RWPE1 (cell line): Measurements from ENCODE around the gene TEX50.
"Not testable (repeated sequence)": the region's sequence is repeated elsewhere in the genome, so short reads cannot be mapped to it uniquely, and the experiment has no call there.

Source experiments
- CTCF ChIA-PET: fragments of 350-600 bp; sonication (Branson Sonifier 250); formaldehyde crosslinking; extraction: SDS; loops from one replicate; lab custom pipeline; 2021; lab: Yijun Ruan, JAX
- POLR2A ChIA-PET: fragments of 400-600 bp; formaldehyde crosslinking; extraction: SDS; loops from one replicate; lab custom pipeline; 2020; ENCODE audit warnings: antibody characterized with exemption; ENCODE audit not compliant: low non-redundant PET; lab: Yijun Ruan, JAX
- DNase-seq: peaks from one replicate; pipeline ENCODE4 v3.0.0; 2012; ENCODE audit warnings: low spot score
- H3K27ac ChIP-seq: fragments of 450-650 bp; 2 replicates; pipeline ENCODE4 v1.5.1; 2017
- CTCF ChIP-seq: fragments of 450-650 bp; conservative IDR thresholded peaks from 2 replicates; pipeline ENCODE4 v1.5.1; 2017; ENCODE audit warnings: low read depth, mild to moderate bottlenecking

Gene TEX50

DNA sequence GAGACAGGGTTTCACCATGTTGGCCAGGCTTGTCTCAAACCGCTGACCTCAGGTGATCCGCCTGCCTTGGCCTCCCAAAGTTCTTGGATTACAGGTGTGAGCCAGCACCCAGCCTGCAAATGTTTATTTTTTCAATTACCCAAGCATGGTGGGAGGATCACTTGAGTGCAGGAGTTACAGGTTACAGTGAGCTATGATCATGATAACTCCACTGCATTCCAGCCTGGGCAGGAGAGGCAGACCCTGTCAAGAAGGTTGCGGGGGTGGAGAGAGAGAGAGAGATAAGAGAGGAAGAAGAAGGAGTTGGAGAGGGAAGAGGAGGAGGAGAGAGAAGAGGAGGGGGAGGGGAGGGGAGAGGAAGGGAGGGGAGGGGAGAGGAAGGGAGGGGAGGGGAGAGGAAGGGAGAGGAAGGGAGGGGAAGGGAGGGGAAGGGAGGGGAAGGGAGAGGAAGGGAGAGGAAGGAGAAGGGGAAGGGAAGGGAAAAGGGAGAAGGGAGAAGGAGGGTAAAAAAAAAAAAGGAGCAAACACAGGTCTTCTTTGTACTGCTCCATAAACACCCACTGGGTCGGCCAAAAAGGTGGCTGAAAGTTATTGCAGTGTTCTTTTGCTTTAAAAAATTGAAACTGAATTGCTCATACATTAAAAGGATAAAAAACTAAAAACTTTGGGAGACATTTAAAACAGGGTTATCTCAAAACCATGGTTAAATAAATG lies 26.5 kb upstream of the TEX50 start:
- no peak for TF ChIP-seq CTCF
- CTCF ChIA-PET = no interaction called here
- H3K27ac ChIP-seq = no peak overlapping the region
- POLR2A ChIA-PET = no interaction called here
- no peak for DNase-seq

- DNase-seq, CTCF ChIA-PET, POLR2A ChIA-PET, H3K27ac ChIP-seq: not testable (repeated sequence)
Observed at GRCh38 chr1:173613086-173613485, 22.1 kb upstream of the TEX50 start.

GRCh38 chr1:173616859-173617258 lies 18.3 kb upstream of the TEX50 start:
- ChIA-PET POLR2A (no interaction called here), CTCF (no interaction called here)
- TF ChIP-seq CTCF = no peak
- no peak overlapping the region for H3K27ac ChIP-seq
- DNase-seq = no peak

DNA sequence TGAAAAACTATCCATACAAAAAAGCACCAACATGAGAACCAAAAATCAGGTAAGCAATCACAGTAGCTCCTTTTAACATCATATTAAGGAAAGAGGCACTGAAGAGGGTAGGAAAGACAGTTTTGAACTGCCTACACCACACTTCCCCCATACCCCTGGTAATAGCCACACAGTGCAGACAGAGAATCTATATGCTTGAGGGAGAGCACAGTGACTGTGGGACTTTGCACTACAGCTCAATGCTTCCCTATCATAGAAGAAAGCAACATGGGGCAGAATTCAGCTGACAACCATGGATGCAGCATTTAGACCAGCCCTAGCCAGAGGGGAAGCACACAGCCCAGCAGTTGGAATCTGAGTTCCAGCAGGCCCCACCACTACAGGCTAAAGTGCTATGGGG lies 7.9 kb upstream of the TEX50 start:
- TF ChIP-seq CTCF = no peak
- no peak overlapping the region for H3K27ac ChIP-seq
- DNase-seq = no peak
- POLR2A ChIA-PET = no interaction called here
- CTCF ChIA-PET = no interaction called here

GRCh38 chr1:173628888-173629287 lies 6.2 kb upstream of the TEX50 start:
- no peak for TF ChIP-seq CTCF
- H3K27ac ChIP-seq = no peak overlapping the region
- ChIA-PET CTCF (no interaction called here), POLR2A (no interaction called here)
- DNase-seq = no peak

GRCh38 chr1:173637236-173638042 lies 2.3 kb downstream of the TEX50 start:
- peak overlapping the region; percentile 37; the same call in 1 of the 2 replicates for H3K27ac ChIP-seq
- POLR2A ChIA-PET, DNase-seq, CTCF ChIA-PET: not testable (repeated sequence)

GRCh38 chr1:173638043-173639021 lies 3.2 kb downstream of the TEX50 start:
- TF ChIP-seq CTCF = no peak
- ChIA-PET CTCF (no interaction called here), POLR2A (no interaction called here)
- DNase-seq = no peak
- peak overlapping the region; percentile 37; the same call in 1 of the 2 replicates for H3K27ac ChIP-seq
